ENCODE data around the gene GATAD1. TPM values are rescaled to one million over a fixed set of nuclear protein-coding genes. Genes with fewer than 3 reads are reported as not detected.
A peak's percentile ranks its signal among the peaks of the same experiment; 100 is the strongest.

GATAD1 gene
- polyA plus RNA-seq, 1 of the 3 experiments (the other 2 are of a cell fraction) = 30.6 TPM

GRCh38 chr7:92456236-92456635 is 9.0 kb downstream of the GATAD1 start:
- Histone ChIP-seq H3K27ac (ENCODE audit: low read depth in 2 of 2, low read length in 1 of 2) (peak overlapping the region in 1 of 2 experiments; percentile 35; a peak in 1 of 4 replicates), H3K36me3 (replicated peaks in 1 of 2; ENCODE audit: control insufficient read depth in 1 of 2, insufficient read depth in 2 of 2, low read length in 1 of 2) (peaks cover 58 to 72% of the 10 kb centered on the region in 2 experiments), H2AFZ (ENCODE audit: low read depth) (no peak overlapping the region), H3K27me3 (ENCODE audit: insufficient read depth) (no peaks in the 10 kb centered on the region), H3K9ac (peak overlapping the region; percentile 16; the same call in 1 of the 2 replicates), H3K4me1 (ENCODE audit: control insufficient read depth in 1 of 2, insufficient read depth in 2 of 2, low read depth in 1 of 2, low read length in 1 of 2) (peaks cover 0 to 2% of the 10 kb centered on the region in 2 experiments; a peak in 3 of 4 replicates), H3K9me3 (no peaks in the 10 kb centered on the region), H3F3A (replicated peaks; ENCODE audit: insufficient read depth) (peaks cover 22% of the 10 kb centered on the region), H3K4me3 (ENCODE audit: low read depth in 2 of 2, low read length in 1 of 2) (no peak overlapping the region), H3K4me2 (no peak overlapping the region), H3K9me2 (no peaks in the 10 kb centered on the region), H4K20me1 (ENCODE audit: insufficient read depth) (no peaks in the 10 kb centered on the region), H3K79me2 (ENCODE audit: insufficient read depth) (peaks cover 12% of the 10 kb centered on the region; the same call in 1 of the 2 replicates)
- 85% methylated on average over 2 of the region's 2 CpGs for WGBS (ENCODE audit: low lambda C conversion rate)
- ChIA-PET CTCF (interaction anchor here (1.2 to 6.4 kb wide), 3 partner anchors 9 to 576 kb away, joined by 4 to 66 read pairs (median 10); partner anchors contain the start of genes GATAD1 and MTERF1), POLR2A (no interaction called here)
- peak; percentile 17; the same call in 1 of the 2 replicates for TF ChIP-seq FOSL2 (IDR thresholded peaks at IDR 0.05; ENCODE audit: borderline replicate concordance, low read depth)
- no peak for TF ChIP-seq ELF1 (IDR thresholded peaks at IDR 0.05)
- peak; percentile 55; the same call in 1 of the 2 replicates for TF ChIP-seq NFIC (IDR thresholded peaks at IDR 0.05; ENCODE audit: borderline replicate concordance)
- no peak for DNase-seq

GRCh38 chr7:92460109-92460508 is 12.8 kb downstream of the GATAD1 start:
- TF ChIP-seq MAX (IDR thresholded peaks at IDR 0.05; ENCODE audit: low read depth) = no peak
- no peak for TF ChIP-seq GABPA (IDR thresholded peaks at IDR 0.05; ENCODE audit: low read depth)
- TF ChIP-seq RAD21 (IDR thresholded peaks at IDR 0.05; ENCODE audit: low read length) = no peak
- no peak for TF ChIP-seq YY1 (IDR thresholded peaks at IDR 0.05; ENCODE audit: low read depth)
- no peak for TF ChIP-seq PBX3 (IDR thresholded peaks at IDR 0.05)
- TF ChIP-seq CTCF (IDR thresholded peaks at IDR 0.05) = no peak
- no peak for TF ChIP-seq USF1 (IDR thresholded peaks at IDR 0.05; ENCODE audit: borderline replicate concordance, low read depth)
- TF ChIP-seq FOSL2 (IDR thresholded peaks at IDR 0.05; ENCODE audit: borderline replicate concordance, low read depth) = no peak
- TF ChIP-seq USF2 (IDR thresholded peaks at IDR 0.05; ENCODE audit: borderline replicate concordance, low read depth, low read length) = no peak
- no peak for TF ChIP-seq TEAD4 (IDR thresholded peaks at IDR 0.05; ENCODE audit: borderline replicate concordance, insufficient read depth)
- TF ChIP-seq RFX5 (IDR thresholded peaks at IDR 0.05; ENCODE audit: low read length) = no peak
- TF ChIP-seq SMC3 (IDR thresholded peaks at IDR 0.05; ENCODE audit: low read depth, low read length) = no peak
- no peak for TF ChIP-seq TCF12 (IDR thresholded peaks at IDR 0.05)
- no peak for TF ChIP-seq GATA2 (CRISPR knock-in tag; IDR thresholded peaks at IDR 0.05)
- TF ChIP-seq NFIC (IDR thresholded peaks at IDR 0.05; ENCODE audit: borderline replicate concordance) = no peak
- no peak for TF ChIP-seq RXRA (IDR thresholded peaks at IDR 0.05; ENCODE audit: borderline replicate concordance, low read depth)
- no peak for TF ChIP-seq MEF2A (IDR thresholded peaks at IDR 0.05; ENCODE audit: borderline replicate concordance, low read depth)
- no peak for TF ChIP-seq POLR2AphosphoS5 (IDR thresholded peaks at IDR 0.05; ENCODE audit: low read depth, low read length)
- TF ChIP-seq JUND (IDR thresholded peaks at IDR 0.05) = no peak
- no peaks in the 10 kb centered on the region for H3K9me3 ChIP-seq
- H4K20me1 ChIP-seq (ENCODE audit: insufficient read depth) = no peaks in the 10 kb centered on the region
- H3K27ac ChIP-seq (ENCODE audit: low read depth in 2 of 2, low read length in 1 of 2) = no peak overlapping the region
- ChIA-PET POLR2A (no interaction called here), CTCF (interaction anchor here (0.8 to 6.4 kb wide), 14 partner anchors 8 to 463 kb away, joined by 3 to 66 read pairs (median 6); partner anchors contain the start of genes ERVW-1 and GATAD1)
- no peak overlapping the region for H3K9ac ChIP-seq
- no peaks in the 10 kb centered on the region for H3K9me2 ChIP-seq
- H3K4me1 ChIP-seq (ENCODE audit: control insufficient read depth in 1 of 2, insufficient read depth in 2 of 2, low read depth in 1 of 2, low read length in 1 of 2) = peaks cover 0 to 4% of the 10 kb centered on the region in 2 experiments; a peak in 3 of 4 replicates
- H3F3A ChIP-seq (replicated peaks; ENCODE audit: insufficient read depth) = peaks cover 20% of the 10 kb centered on the region
- H3K36me3 ChIP-seq (replicated peaks in 1 of 2; ENCODE audit: control insufficient read depth in 1 of 2, insufficient read depth in 2 of 2, low read length in 1 of 2) = peaks cover 20 to 34% of the 10 kb centered on the region in 2 experiments
- H2AFZ ChIP-seq (ENCODE audit: low read depth) = no peak overlapping the region
- H3K79me2 ChIP-seq (ENCODE audit: insufficient read depth) = no peaks in the 10 kb centered on the region
- H3K27me3 ChIP-seq (ENCODE audit: insufficient read depth) = no peaks in the 10 kb centered on the region
- H3K4me3 ChIP-seq (ENCODE audit: low read depth in 2 of 2, low read length in 1 of 2) = no peak overlapping the region
- H3K4me2 ChIP-seq = no peak overlapping the region
- 90% methylated on average over 2 of the region's 2 CpGs for WGBS (ENCODE audit: low lambda C conversion rate)
- no peak for DNase-seq

All from SK-N-SH (cell line).